HEK293 (cell line): ENCODE measurements around the gene PKP3.
A peak's percentile ranks its signal among the peaks of the same experiment; 100 is the strongest.
"Not testable (repeated sequence)": the region's sequence is repeated elsewhere in the genome, so short reads cannot be mapped to it uniquely, and the experiment has no call there.

Experiments used
- CTCF ChIA-PET: fragments of 350-600 bp; formaldehyde crosslinking; extraction: SDS; loops from one replicate; lab custom pipeline; 2021; ENCODE audit warnings: antibody characterized with exemption; lab: Yijun Ruan, JAX
- POLR2A ChIA-PET: fragments of 300-600 bp; formaldehyde crosslinking; extraction: SDS; loops from one replicate; lab custom pipeline; 2020; ENCODE audit warnings: antibody characterized with exemption, inconsistent platforms; lab: Yijun Ruan, JAX
- H3K27ac ChIP-seq: fragments of 200-500 bp; sonication (Bioruptor generic); 2 replicates; pipeline ENCODE4 v1.5.1; 2014; ENCODE audit warnings: low read depth, low read length, control low read depth, inconsistent platforms; ENCODE audit errors: extremely low read depth
- H3K36me3 ChIP-seq, 2 experiments: fragments of 200-500 bp in 1 of 2; sonication (Bioruptor generic) in 1 of 2; 1 replicate in 1 of 2; 2 replicates in 1 of 2; pipeline ENCODE4 v1.5.1; 2014 to 2017; ENCODE audit warnings: inconsistent platforms in 2 of 2, low read length in 2 of 2; ENCODE audit not compliant: control insufficient read depth in 2 of 2, insufficient read depth in 1 of 2
- H3K4me1 ChIP-seq: fragments of 200-500 bp; sonication (Bioruptor generic); 2 replicates; pipeline ENCODE4 v1.5.1; 2014; ENCODE audit warnings: mild to moderate bottlenecking, low read length, inconsistent platforms; ENCODE audit not compliant: control insufficient read depth, insufficient read depth
- H3K4me3 ChIP-seq: 2 replicates; pipeline ENCODE4 v1.5.1; 2011; ENCODE audit warnings: low read depth, mild to moderate bottlenecking, control low read depth, low read length, moderate library complexity
- H3K9me3 ChIP-seq: fragments of 200-500 bp; sonication (Bioruptor generic); 2 replicates; pipeline ENCODE4 v1.5.1; 2014; ENCODE audit warnings: low read depth, low read length, inconsistent platforms; ENCODE audit not compliant: control insufficient read depth, insufficient read depth
- ATF2 ChIP-seq: fragments of 450-650 bp; formaldehyde crosslinking; IDR thresholded peaks from 2 replicates; pipeline ENCODE4 v1.5.1; 2016; ENCODE audit warnings: missing biosample characterization, missing genetic modification characterization, low read depth
- EGR2 ChIP-seq: fragments of 450-650 bp; formaldehyde crosslinking; IDR thresholded peaks from 2 replicates; pipeline ENCODE4 v1.5.1; 2016; ENCODE audit warnings: low read depth, missing biosample characterization, missing genetic modification characterization
- GLIS2 ChIP-seq: fragments of 450-650 bp; formaldehyde crosslinking; IDR thresholded peaks from 2 replicates; pipeline ENCODE4 v1.5.1; 2016; ENCODE audit warnings: missing biosample characterization, missing genetic modification characterization
- HOXC10 ChIP-seq: sonication (generic); formaldehyde crosslinking; IDR thresholded peaks from 2 replicates; pipeline ENCODE4 v1.8.1; 2023; ENCODE audit warnings: mild to moderate bottlenecking, missing genetic modification reagents
- PATZ1 ChIP-seq: fragments of 450-650 bp; formaldehyde crosslinking; IDR thresholded peaks from 2 replicates; pipeline ENCODE4 v1.5.1; 2016; ENCODE audit warnings: missing biosample characterization, missing genetic modification characterization
- PRDM1 ChIP-seq: fragments of 450-650 bp; formaldehyde crosslinking; IDR thresholded peaks from 2 replicates; pipeline ENCODE4; 2016; ENCODE audit warnings: missing biosample characterization, missing genetic modification characterization
- ZBTB1 ChIP-seq: fragments of 450-650 bp; formaldehyde crosslinking; IDR thresholded peaks from 2 replicates; pipeline ENCODE4 v1.5.1; 2016; ENCODE audit warnings: missing biosample characterization, missing genetic modification characterization
- ZFP69B ChIP-seq: fragments of 450-650 bp; formaldehyde crosslinking; IDR thresholded peaks from 2 replicates; pipeline ENCODE4 v1.5.1; 2016; ENCODE audit warnings: missing biosample characterization, missing genetic modification characterization
- ZNF211 ChIP-seq: fragments of 450-650 bp; formaldehyde crosslinking; IDR thresholded peaks from 2 replicates; pipeline ENCODE4 v1.5.1; 2016; ENCODE audit warnings: low read depth, missing biosample characterization, missing genetic modification characterization
- ZNF26 ChIP-seq: fragments of 450-650 bp; formaldehyde crosslinking; IDR thresholded peaks from 2 replicates; pipeline ENCODE4 v1.5.1; 2016; ENCODE audit warnings: missing biosample characterization, missing genetic modification characterization
- ZNF266 ChIP-seq: fragments of 450-650 bp; formaldehyde crosslinking; IDR thresholded peaks from 2 replicates; pipeline ENCODE4 v1.5.1; 2016; ENCODE audit warnings: missing biosample characterization, missing genetic modification characterization, low read depth
- ZNF391 ChIP-seq: fragments of 450-650 bp; formaldehyde crosslinking; IDR thresholded peaks from 2 replicates; pipeline ENCODE4 v1.5.1; 2016; ENCODE audit warnings: low read depth, missing biosample characterization, missing genetic modification characterization, borderline replicate concordance
- ZNF654 ChIP-seq: fragments of 450-650 bp; formaldehyde crosslinking; IDR thresholded peaks from 2 replicates; pipeline ENCODE4 v1.5.1; 2016; ENCODE audit warnings: low read depth, missing biosample characterization, missing genetic modification characterization
- ZNF792 ChIP-seq: fragments of 450-650 bp; formaldehyde crosslinking; IDR thresholded peaks from 2 replicates; pipeline ENCODE4 v1.5.1; 2016; ENCODE audit warnings: missing biosample characterization, missing genetic modification characterization

PKP3 gene

DNA sequence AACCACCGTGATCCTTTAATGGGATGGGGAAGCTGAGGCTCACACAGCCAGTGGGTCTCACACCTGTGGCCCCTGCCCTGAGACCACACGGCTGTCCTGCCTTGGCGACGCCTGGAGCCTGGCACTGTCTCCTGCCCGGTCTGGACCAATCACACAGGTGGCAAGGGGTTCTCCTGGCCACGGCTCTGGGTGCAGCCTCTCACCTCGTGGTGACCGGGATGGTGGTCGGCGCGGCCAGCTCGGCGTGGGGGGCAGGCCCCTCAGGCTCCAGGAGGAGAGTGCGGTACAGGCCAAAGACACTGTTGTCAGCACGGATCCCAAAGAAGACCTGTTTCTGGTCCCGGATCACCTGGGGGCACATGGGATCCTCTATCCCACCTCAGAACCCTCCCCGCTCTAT is 39.1 kb downstream of the PKP3 start (continued):
- no peak for TF ChIP-seq ZBTB1 (tag by site-specific recombination)
- no peak for TF ChIP-seq ATF2 (tag by site-specific recombination)
- no peak for TF ChIP-seq ZFP69B (tag by site-specific recombination)
- no peak for TF ChIP-seq EGR2 (tag by site-specific recombination)

- TF ChIP-seq HOXC10 (CRISPR knock-in tag) (no peak), PRDM1 (no peak), ZNF266 (tag by site-specific recombination) (no peak), PATZ1 (no peak), ZNF654 (tag by site-specific recombination) (no peak)
- H3K36me3 ChIP-seq = no peaks in the 10 kb centered on the region
- H3K9me3 ChIP-seq = no peaks in the 10 kb centered on the region
- no peaks in the 10 kb centered on the region for H3K4me1 ChIP-seq
- H3K27ac ChIP-seq = no peak overlapping the region
- ChIA-PET POLR2A (interaction anchor here (0.6 kb wide), 1 partner anchor 155 kb away, joined by 5 read pairs; no protein-coding TSS in a partner anchor), CTCF (interaction anchor here (0.7 kb wide), 1 partner anchor 85 kb away, joined by 3 read pairs; no protein-coding TSS in a partner anchor)
- H3K4me3 ChIP-seq = no peak overlapping the region
Observed at GRCh38 chr11:433641-434040, 39.6 kb downstream of the PKP3 start.

DNA sequence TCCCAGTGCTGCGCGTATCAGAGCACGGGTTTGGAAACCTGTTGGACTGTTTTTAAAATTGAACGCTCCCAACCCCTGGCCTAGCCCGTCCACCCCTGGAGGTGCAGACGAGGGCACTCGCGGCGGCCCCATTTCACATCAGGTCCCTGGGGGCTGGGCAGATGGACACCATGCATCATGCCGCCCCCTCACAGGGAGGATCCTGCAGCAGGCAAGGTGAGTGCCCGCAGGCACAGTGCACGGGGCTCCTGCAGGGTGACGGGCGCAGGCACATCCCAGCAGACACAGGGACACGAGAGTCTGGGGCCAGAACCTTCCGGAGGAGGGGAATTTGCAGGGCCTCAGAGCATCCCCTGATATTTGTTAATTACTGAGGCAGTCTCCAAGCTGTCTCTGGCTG is 40.5 kb downstream of the PKP3 start:
- Histone ChIP-seq H3K36me3 (no peaks in the 10 kb centered on the region), H3K4me1 (no peaks in the 10 kb centered on the region), H3K4me3 (no peak overlapping the region), H3K27ac (no peak overlapping the region), H3K9me3 (no peaks in the 10 kb centered on the region)
- ChIA-PET POLR2A (no interaction called here), CTCF (no interaction called here)
- no peak for TF ChIP-seq ZNF26 (tag by site-specific recombination)
- TF ChIP-seq GLIS2 (tag by site-specific recombination) = no peak
- TF ChIP-seq ZNF792 = no peak
- no peak for TF ChIP-seq ZNF391 (tag by site-specific recombination)

DNA sequence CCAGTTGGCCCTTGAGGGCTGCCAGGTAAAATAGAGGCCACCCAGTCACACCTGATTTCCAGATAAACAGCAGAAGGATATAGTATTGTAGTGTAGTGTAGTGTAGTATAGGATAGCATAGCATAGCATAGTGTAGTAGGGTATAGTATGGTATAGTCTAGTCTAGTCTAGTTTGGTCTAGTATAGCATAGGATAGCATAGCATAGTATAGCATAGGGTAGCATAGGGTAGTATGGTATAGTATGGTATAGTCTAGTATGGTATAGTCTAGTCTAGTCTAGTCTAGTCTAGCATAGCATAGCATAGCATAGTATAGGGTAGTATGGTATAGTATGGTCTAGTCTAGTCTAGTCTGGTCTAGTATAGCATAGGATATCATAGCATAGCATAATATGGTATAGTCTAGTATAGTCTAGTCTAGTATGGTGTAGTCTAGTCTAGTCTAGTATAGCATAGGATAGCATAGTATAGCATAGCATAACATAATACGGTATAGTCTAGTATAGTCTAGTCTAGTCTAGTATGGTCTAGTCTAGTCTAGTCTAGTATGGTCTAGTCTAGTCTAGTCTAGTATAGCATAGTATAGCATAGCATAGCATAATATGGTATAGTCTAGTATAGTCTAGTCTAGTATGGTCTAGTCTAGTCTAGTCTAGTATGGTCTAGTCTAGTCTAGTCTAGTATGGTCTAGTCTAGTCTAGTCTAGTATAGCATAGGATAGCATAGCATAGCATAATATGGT is 41.2 kb downstream of the PKP3 start:
- H3K4me1 ChIP-seq, POLR2A ChIA-PET, H3K9me3 ChIP-seq, H3K36me3 ChIP-seq, H3K27ac ChIP-seq, CTCF ChIA-PET, H3K4me3 ChIP-seq: not testable (repeated sequence)
- peak; percentile 96 for TF ChIP-seq ZNF211 (tag by site-specific recombination)
